NT2/D1 (cell line): ENCODE measurements around the gene HBG2.

ENCODE experiments used
- DNase-seq: peaks from one replicate; pipeline ENCODE4 v3.0.0-alpha.2; 2011; ENCODE audit warnings: low read depth, low spot score
- H3K27me3 ChIP-seq: 2 replicates; pipeline ENCODE4 v1.6.0; 2011; ENCODE audit warnings: mild to moderate bottlenecking; ENCODE audit not compliant: insufficient read length, insufficient read depth
- H3K36me3 ChIP-seq: 2 replicates; pipeline ENCODE4 v1.6.1; 2011; ENCODE audit warnings: mild to moderate bottlenecking, low read length, mixed read lengths; ENCODE audit not compliant: insufficient read depth, insufficient read length
- H3K4me1 ChIP-seq: 2 replicates; pipeline ENCODE4 v1.5.1; 2011; ENCODE audit not compliant: insufficient read depth, insufficient read length
- H3K4me3 ChIP-seq: 2 replicates; pipeline ENCODE4 v1.5.1; 2011; ENCODE audit warnings: low read depth; ENCODE audit not compliant: insufficient read length
- H3K9ac ChIP-seq: 2 replicates; pipeline ENCODE4 v1.6.0; 2011; ENCODE audit warnings: low read depth; ENCODE audit not compliant: insufficient read length
- H3K9me3 ChIP-seq: 2 replicates; pipeline ENCODE4 v1.5.1; 2011; ENCODE audit warnings: mild to moderate bottlenecking, low read length; ENCODE audit not compliant: insufficient read depth
- SUZ12 ChIP-seq: IDR thresholded peaks from 2 replicates; pipeline ENCODE4 v1.6.1; 2011; ENCODE audit not compliant: insufficient read length, insufficient read depth; ENCODE audit errors: extremely low read depth
- YY1 ChIP-seq: IDR thresholded peaks from 2 replicates; pipeline ENCODE4 v1.6.1; 2011; ENCODE audit not compliant: insufficient read length, insufficient read depth
- ZNF274 ChIP-seq: IDR thresholded peaks from 2 replicates; pipeline ENCODE4 v1.6.1; 2011; ENCODE audit warnings: mild to moderate bottlenecking, low read depth, low read length

Gene HBG2

DNA sequence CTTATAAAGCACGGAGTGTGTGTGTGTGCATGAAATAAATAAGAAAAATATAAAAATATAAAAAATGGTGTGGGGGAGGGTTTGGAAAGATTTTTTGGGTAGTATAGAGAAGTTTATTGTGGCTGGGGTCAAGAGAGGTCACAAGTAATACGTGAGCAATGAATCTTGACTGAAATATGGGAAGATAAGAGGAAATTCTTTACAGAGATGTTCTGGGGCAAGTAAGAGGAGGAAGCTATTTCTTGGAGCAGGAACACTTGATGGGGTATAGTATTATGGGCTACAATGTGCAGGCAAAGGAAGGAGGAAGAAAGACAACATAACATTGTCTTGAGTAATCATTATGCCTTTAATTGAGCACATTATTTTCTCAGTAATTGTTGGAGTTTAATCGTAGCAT is 22.4 kb downstream of the HBG2 start:
- H3K9ac ChIP-seq, result no peak overlapping the region
- no peaks in the 10 kb centered on the region for H3K4me1 ChIP-seq
- no peaks in the 10 kb centered on the region for H3K9me3 ChIP-seq
- H3K36me3 ChIP-seq, result no peaks in the 10 kb centered on the region
- DNase-seq, result no peak
- H3K4me3 ChIP-seq, result no peak overlapping the region
- no peaks in the 10 kb centered on the region for H3K27me3 ChIP-seq
- TF ChIP-seq SUZ12 (no peak), YY1 (no peak), ZNF274 (no peak)

DNA sequence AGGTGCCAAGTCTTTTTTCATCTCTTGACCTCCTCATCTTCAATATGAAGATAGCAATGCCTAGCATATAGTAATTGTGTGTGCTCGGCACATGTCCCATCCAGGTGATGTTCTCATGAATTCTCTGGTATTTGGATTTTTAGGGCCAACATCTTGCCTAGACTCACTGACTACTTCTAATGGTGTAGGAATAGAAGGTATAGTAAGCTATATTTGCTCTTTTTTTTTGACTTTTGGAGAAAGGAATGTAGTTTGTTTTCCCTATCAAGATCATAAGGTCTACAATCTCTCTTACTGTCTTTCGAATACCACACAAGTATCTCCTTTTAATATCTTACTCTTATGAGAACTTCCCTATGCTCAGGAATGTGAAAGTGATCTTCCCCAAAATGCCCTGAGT is 23.5 kb downstream of the HBG2 start:
- no peak for TF ChIP-seq ZNF274
- TF ChIP-seq SUZ12, result no peak
- TF ChIP-seq YY1, result no peak
- H3K36me3 ChIP-seq, result no peaks in the 10 kb centered on the region
- no peaks in the 10 kb centered on the region for H3K27me3 ChIP-seq
- DNase-seq, result no peak
- no peak overlapping the region for H3K9ac ChIP-seq
- no peaks in the 10 kb centered on the region for H3K9me3 ChIP-seq
- no peaks in the 10 kb centered on the region for H3K4me1 ChIP-seq
- H3K4me3 ChIP-seq, result no peak overlapping the region

DNA sequence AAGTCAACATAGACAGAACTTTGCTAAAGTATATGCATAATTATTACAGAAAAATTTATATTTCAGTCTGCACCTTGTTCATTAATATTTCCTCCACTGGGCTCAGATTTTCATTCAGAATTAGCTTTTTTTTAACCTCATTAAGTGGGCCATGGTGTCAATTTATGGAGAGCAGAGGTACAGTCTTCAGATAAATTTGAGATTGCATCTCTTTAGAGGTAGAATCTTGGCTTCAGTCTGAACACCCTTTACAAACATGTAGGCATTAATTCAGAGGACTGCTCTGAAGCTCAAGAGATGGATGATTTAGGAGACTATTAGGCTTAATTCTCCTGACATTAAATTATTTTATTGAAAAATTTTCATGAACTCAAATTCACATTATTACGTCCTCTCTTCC is 24.3 kb downstream of the HBG2 start:
- Histone ChIP-seq H3K36me3 (no peaks in the 10 kb centered on the region), H3K27me3 (no peaks in the 10 kb centered on the region), H3K4me3 (no peak overlapping the region), H3K9ac (no peak overlapping the region), H3K4me1 (no peaks in the 10 kb centered on the region), H3K9me3 (no peaks in the 10 kb centered on the region)
- no peak for TF ChIP-seq YY1
- no peak for TF ChIP-seq SUZ12
- TF ChIP-seq ZNF274, result no peak
- no peak for DNase-seq

DNA sequence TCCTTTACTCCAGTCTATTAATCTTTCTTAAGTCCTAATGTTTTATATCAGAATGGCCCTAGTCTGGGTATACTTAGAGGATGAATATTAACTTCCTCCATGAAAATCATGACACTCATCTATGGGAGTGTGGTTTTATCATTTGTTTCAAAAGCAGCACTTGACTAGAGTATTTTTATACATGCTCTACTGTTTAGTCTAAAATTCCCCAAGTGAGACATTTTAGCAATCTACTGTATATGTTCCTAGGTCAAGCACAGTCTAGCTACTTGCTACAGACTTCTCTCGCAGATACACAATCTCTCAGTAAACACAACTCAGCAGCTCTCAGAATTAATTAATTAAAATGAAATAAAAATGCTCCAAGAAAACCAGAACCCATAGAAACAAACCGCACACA is 24.8 kb downstream of the HBG2 start:
- Histone ChIP-seq H3K9me3 (no peaks in the 10 kb centered on the region), H3K27me3 (no peaks in the 10 kb centered on the region), H3K36me3 (no peaks in the 10 kb centered on the region), H3K4me1 (no peaks in the 10 kb centered on the region), H3K4me3 (no peak overlapping the region), H3K9ac (no peak overlapping the region)
- TF ChIP-seq ZNF274, result no peak
- no peak for DNase-seq

DNA sequence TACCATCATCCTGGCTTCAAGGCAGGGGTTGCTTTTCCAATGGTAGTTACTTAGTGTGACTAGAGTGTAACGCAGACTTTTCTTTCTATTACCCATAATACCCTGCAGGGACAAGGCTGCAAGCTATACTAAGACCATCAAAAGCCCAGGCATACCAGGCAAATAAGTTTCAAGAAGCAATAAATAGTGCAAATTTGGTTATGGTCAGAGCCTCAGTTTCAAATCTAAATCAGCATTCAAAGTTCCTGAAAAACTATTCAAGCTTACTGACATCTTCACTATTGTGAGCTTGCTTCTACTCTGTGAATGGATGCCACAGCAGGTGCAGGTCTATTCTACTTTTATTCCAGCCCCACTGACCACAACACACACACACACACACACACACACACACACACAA is 25.2 kb downstream of the HBG2 start:
- TF ChIP-seq ZNF274 (no peak), SUZ12 (no peak), YY1 (no peak)
- Histone ChIP-seq H3K4me3 (no peak overlapping the region), H3K9ac (no peak overlapping the region), H3K27me3 (no peaks in the 10 kb centered on the region), H3K36me3 (no peaks in the 10 kb centered on the region), H3K4me1 (no peaks in the 10 kb centered on the region), H3K9me3 (no peaks in the 10 kb centered on the region)
- no peak for DNase-seq

DNA sequence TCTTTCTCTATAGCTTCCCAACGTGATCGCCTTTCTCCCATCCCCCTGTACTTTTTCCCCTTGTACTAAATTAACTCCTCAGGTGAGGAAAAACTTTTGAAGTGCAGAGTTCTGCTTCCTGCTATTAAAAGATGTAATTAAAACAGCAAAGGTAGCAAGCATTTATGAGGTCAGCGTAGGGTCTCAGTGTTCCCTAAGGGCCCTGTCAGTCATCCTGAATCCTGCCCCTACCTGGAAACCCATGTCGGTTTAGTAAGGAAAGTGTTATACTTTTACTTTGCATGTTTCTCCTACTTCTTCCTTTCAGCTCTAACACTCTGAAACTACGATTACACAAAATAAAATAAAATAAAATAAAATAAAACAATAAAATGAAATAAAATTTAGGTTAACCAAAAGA is 26.5 kb downstream of the HBG2 start:
- Histone ChIP-seq H3K4me1 (no peaks in the 10 kb centered on the region), H3K9me3 (no peaks in the 10 kb centered on the region), H3K4me3 (no peak overlapping the region), H3K9ac (no peak overlapping the region), H3K36me3 (no peaks in the 10 kb centered on the region), H3K27me3 (no peaks in the 10 kb centered on the region)
- TF ChIP-seq ZNF274, result no peak
- no peak for TF ChIP-seq YY1
- TF ChIP-seq SUZ12, result no peak
- DNase-seq, result no peak

DNA sequence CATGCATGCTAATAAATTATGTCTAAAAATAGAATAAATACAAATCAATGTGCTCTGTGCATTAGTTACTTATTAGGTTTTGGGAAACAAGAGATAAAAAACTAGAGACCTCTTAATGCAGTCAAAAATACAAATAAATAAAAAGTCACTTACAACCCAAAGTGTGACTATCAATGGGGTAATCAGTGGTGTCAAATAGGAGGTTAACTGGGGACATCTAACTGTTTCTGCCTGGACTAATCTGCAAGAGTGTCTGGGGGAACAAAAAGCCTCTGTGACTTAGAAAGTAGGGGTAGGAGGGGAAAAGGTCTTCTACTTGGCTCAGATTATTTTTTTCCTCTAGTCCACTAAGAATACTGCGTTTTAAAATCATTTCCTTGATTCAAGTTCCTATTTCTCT is 26.9 kb downstream of the HBG2 start:
- Histone ChIP-seq H3K4me1 (no peaks in the 10 kb centered on the region), H3K36me3 (no peaks in the 10 kb centered on the region), H3K9me3 (no peaks in the 10 kb centered on the region), H3K27me3 (no peaks in the 10 kb centered on the region), H3K9ac (no peak overlapping the region), H3K4me3 (no peak overlapping the region)
- TF ChIP-seq YY1 (no peak), SUZ12 (no peak), ZNF274 (no peak)
- DNase-seq, result no peak

DNA sequence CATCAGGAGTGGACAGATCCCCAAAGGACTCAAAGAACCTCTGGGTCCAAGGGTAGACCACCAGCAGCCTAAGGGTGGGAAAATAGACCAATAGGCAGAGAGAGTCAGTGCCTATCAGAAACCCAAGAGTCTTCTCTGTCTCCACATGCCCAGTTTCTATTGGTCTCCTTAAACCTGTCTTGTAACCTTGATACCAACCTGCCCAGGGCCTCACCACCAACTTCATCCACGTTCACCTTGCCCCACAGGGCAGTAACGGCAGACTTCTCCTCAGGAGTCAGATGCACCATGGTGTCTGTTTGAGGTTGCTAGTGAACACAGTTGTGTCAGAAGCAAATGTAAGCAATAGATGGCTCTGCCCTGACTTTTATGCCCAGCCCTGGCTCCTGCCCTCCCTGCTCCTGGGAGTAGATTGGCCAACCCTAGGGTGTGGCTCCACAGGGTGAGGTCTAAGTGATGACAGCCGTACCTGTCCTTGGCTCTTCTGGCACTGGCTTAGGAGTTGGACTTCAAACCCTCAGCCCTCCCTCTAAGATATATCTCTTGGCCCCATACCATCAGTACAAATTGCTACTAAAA is 27.8 kb downstream of the HBG2 start, which contains the start of gene HBB:
HBB (minus strand) TSS at position 340 of the 579 bp plus-strand sequence; CDS start at position 290, 50 bp downstream.
- H3K9ac ChIP-seq, result no peak within 1 kb of the TSS
- DNase-seq, result no peak
- no peak within 1 kb of the TSS for H3K4me3 ChIP-seq
- no peaks in the 10 kb centered on the region for H3K4me1 ChIP-seq
- H3K27me3 ChIP-seq, result no peaks in the 10 kb centered on the region
- no peaks in the 10 kb centered on the region for H3K36me3 ChIP-seq
- no peak for TF ChIP-seq SUZ12
- TF ChIP-seq YY1, result no peak
- TF ChIP-seq ZNF274, result no peak
- peaks cover 6% of the 10 kb centered on the region; the same call in 1 of the 2 replicates for H3K9me3 ChIP-seq
